GM18907 (cell line): Measurements from ENCODE around the gene ZSCAN5C.
"Not testable (repeated sequence)": the region's sequence is repeated elsewhere in the genome, so short reads cannot be mapped to it uniquely, and the experiment has no call there.

ENCODE experiments used
- ATAC-seq: cut with Tn5 transposase; IDR thresholded peaks from one replicate; pipeline ENCODE4 v1.9.1; 2021; ENCODE audit warnings: mild to moderate bottlenecking, moderate library complexity; ENCODE audit not compliant: unreplicated experiment

ZSCAN5C gene

GRCh38 chr19:56191115-56191514, 11.0 kb upstream of the ZSCAN5C start:
- no peak for ATAC-seq

GRCh38 chr19:56191711-56192110, 10.4 kb upstream of the ZSCAN5C start:
- ATAC-seq, result no peak

GRCh38 chr19:56193981-56194640, 8.0 kb upstream of the ZSCAN5C start:
- no peak for ATAC-seq

- not testable (repeated sequence) for ATAC-seq
Observed at GRCh38 chr19:56197646-56198045, 4.4 kb upstream of the ZSCAN5C start, which contains the start of gene ZSCAN5B. Gene ZSCAN5B (minus strand): TSS chr19:56197783. CDS start chr19:56193052, 4,731 bp downstream.

- no peak for ATAC-seq
Observed at GRCh38 chr19:56199687-56200086, 2.4 kb upstream of the ZSCAN5C start.

- ATAC-seq, result not testable (repeated sequence)
Observed at GRCh38 chr19:56207581-56207980, 5.5 kb downstream of the ZSCAN5C start.

- ATAC-seq, result no peak
Observed at GRCh38 chr19:56209091-56209490, 7.0 kb downstream of the ZSCAN5C start.

GRCh38 chr19:56210036-56210435, 8.0 kb downstream of the ZSCAN5C start:
- ATAC-seq, result not testable (repeated sequence)

GRCh38 chr19:56211718-56212117, 9.6 kb downstream of the ZSCAN5C start:
- no peak for ATAC-seq

GRCh38 chr19:56217039-56217949, 15.2 kb downstream of the ZSCAN5C start:
- ATAC-seq, result no peak

GRCh38 chr19:56218961-56219360, 16.9 kb downstream of the ZSCAN5C start:
- no peak for ATAC-seq

GRCh38 chr19:56221442-56221841, 19.4 kb downstream of the ZSCAN5C start:
- ATAC-seq, result not testable (repeated sequence)

- no peak for ATAC-seq
Observed at GRCh38 chr19:56221851-56222250, 19.8 kb downstream of the ZSCAN5C start.

GRCh38 chr19:56222901-56223300, 20.8 kb downstream of the ZSCAN5C start:
- no peak for ATAC-seq

GRCh38 chr19:56223481-56223880, 21.4 kb downstream of the ZSCAN5C start:
- no peak for ATAC-seq

- ATAC-seq, result no peak
Observed at GRCh38 chr19:56245121-56245740, 43.2 kb downstream of the ZSCAN5C start.

- not testable (repeated sequence) for ATAC-seq
Observed at GRCh38 chr19:56245764-56246163, 43.7 kb downstream of the ZSCAN5C start.

GRCh38 chr19:56248736-56249338, 46.8 kb downstream of the ZSCAN5C start:
- ATAC-seq, result not testable (repeated sequence)

- no peak for ATAC-seq
Observed at GRCh38 chr19:56252699-56253422, 50.8 kb downstream of the ZSCAN5C start.

- no peak for ATAC-seq
Observed at GRCh38 chr19:56253737-56254136, 51.7 kb downstream of the ZSCAN5C start.
